ENCODE data around the gene NTRK3. TPM values are rescaled to one million over a fixed set of nuclear protein-coding genes. Genes with fewer than 3 reads are reported as not detected.

The NTRK3 gene
- total and polyA plus RNA-seq, 8 donors, result 0.13 to 1.1 (median 0.60) TPM

DNA sequence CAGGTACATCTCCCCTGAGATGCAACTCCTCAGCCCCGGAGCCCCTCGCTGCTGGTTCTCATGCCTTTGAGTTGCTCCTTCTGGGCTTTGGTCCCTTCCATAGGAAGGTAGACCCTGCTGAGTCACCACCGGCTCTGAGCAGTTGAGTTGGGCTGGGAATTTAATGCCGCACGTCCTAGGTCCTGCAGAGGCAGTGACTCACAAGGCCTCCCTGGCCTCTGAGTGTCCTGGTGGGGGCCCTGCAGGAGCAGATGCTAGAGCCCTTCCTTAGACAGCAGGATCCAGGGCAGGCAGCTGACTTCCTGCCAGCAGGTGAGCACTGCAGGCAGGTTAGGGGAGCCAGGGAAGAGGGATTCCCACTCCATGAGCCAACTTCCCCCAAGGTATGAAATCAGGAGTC lies 5.5 kb upstream of the NTRK3 start:
- DNase-seq (peak in 1 of 6 donors; percentile 21), ATAC-seq (no peak)

DNA sequence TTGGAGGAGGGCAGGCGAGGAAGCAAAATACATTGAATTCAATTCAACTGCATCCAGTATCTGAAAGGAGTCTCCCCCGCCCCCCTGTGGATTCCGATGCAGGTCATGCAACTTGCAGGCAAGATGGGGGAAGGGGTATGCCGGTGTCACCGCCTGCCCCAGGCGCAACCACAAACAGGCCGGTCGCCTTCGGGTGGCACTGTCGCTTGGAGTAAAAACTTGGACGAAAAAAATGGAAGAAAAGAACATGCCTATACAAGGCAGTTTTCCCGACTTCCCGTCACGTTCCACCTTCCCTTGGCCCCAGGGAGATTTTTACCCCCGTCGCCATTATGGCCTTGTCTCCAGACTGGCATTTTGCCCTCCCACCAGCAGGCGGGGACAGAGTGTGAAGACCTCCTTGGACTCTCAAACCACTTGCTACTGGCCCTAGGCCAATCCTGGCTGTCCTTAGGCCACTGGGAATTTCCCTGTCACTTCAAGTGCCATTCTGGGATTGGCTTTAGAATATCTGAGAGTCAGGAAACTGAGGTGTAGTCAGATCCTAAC lies 1.6 kb upstream of the NTRK3 start:
- H3K36me3 ChIP-seq, result no peaks in the 10 kb centered on the region
- WGBS, 2 donors, result 15 to 16% methylated on average over 17 of the region's 17 CpGs
- no peak for FAIRE-seq

More for the DNA sequence above, 5.5 kb upstream of the NTRK3 start:
- Histone ChIP-seq H3K4me3 (no peak overlapping the region), H3K36me3 (no peaks in the 10 kb centered on the region), H3K9me3 (no peaks in the 10 kb centered on the region), H3K27ac (no peak overlapping the region), H3K27me3 (peaks cover 0 to 6% (median 0%) of the 10 kb centered on the region in 4 donors), H3K4me1 (peaks cover 0 to 4% (median 3%) of the 10 kb centered on the region in 3 donors)
- 66 to 70% methylated on average over 5 of the region's 5 CpGs for WGBS, 2 donors
- intact Hi-C loops (cut with DNase I), result no loop called here
- TF ChIP-seq, protein P1, sequence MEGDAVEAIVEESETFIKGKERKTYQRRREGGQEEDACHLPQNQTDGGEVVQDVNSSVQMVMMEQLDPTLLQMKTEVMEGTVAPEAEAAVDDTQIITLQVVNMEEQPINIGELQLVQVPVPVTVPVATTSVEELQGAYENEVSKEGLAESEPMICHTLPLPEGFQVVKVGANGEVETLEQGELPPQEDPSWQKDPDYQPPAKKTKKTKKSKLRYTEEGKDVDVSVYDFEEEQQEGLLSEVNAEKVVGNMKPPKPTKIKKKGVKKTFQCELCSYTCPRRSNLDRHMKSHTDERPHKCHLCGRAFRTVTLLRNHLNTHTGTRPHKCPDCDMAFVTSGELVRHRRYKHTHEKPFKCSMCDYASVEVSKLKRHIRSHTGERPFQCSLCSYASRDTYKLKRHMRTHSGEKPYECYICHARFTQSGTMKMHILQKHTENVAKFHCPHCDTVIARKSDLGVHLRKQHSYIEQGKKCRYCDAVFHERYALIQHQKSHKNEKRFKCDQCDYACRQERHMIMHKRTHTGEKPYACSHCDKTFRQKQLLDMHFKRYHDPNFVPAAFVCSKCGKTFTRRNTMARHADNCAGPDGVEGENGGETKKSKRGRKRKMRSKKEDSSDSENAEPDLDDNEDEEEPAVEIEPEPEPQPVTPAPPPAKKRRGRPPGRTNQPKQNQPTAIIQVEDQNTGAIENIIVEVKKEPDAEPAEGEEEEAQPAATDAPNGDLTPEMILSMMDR (IDR thresholded peaks at IDR 0.05), result no peak
- no peak for FAIRE-seq

DNA sequence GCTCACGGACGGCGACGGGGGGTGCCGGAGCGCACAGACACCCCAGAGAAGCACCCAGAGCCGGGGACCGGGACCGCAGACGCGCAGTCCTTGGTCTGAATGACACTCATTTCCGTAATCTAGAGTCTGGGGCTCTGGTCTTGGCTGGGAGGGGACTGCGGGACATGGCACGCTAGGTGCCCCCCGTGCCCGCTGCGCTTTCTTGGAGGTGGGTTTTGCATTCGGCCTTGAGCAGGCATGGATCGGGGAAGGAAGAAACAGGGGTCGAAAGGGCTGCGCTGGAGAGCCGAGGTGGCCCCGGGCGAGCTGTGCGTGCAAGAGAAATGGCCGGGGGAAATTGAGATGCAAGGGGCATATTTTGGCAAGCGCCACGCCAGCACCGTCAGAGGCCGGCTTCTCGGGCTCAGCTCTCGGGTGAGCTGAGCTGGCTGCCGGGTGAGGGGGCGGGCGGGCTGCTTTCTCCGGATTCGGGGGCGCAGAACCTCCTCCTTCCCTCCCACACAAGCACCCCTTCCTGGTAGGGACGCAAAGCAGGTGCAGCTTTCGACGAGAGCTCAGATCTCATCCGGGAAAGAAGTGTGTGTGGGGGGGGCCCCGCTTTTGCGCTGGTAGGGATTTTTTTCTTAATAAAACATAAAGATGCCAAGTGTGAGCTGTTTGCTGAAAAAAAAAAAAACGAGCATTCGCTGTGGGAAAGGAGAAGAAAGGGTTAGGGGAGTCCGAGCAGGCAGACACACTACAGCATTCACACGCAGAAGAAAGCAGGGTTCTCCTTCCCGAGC lies 963 bp upstream of the NTRK3 start:
- FAIRE-seq (no peak), ATAC-seq (no peak), DNase-seq (peak in 1 of 6 donors; percentile 47)
- intact Hi-C loops (cut with DNase I), result no loop called here
- 2% methylated on average over 49 of the region's 49 CpGs for WGBS, 2 donors
- TF ChIP-seq, protein P1 (IDR thresholded peaks at IDR 0.05), result no peak
- H3K36me3 ChIP-seq, result no peaks in the 10 kb centered on the region
- no peaks in the 10 kb centered on the region for H3K9me3 ChIP-seq
- peak overlapping the region in 1 of 4 donors; percentile 25 for H3K4me3 ChIP-seq
- H3K27me3 ChIP-seq, result peaks cover 0 to 29% (median 2%) of the 10 kb centered on the region in 4 donors
- peaks cover 0 to 8% (median 3%) of the 10 kb centered on the region in 3 donors for H3K4me1 ChIP-seq
- no peak overlapping the region for H3K27ac ChIP-seq

More for the DNA sequence above, 1.6 kb upstream of the NTRK3 start:
- no peak overlapping the region for H3K4me3 ChIP-seq
- H3K27ac ChIP-seq, result no peak overlapping the region
- no peaks in the 10 kb centered on the region for H3K9me3 ChIP-seq
- ATAC-seq, result peak in 1 of 4 donors; percentile 68
- peaks cover 0 to 23% (median 2%) of the 10 kb centered on the region in 4 donors for H3K27me3 ChIP-seq
- peaks cover 0 to 8% (median 3%) of the 10 kb centered on the region in 3 donors for H3K4me1 ChIP-seq
- intact Hi-C loops (cut with DNase I), result no loop called here
- TF ChIP-seq, protein P1 (IDR thresholded peaks at IDR 0.05), result no peak
- peak in 3 of 6 donors; percentile 27 to 40 (median 29) for DNase-seq

DNA sequence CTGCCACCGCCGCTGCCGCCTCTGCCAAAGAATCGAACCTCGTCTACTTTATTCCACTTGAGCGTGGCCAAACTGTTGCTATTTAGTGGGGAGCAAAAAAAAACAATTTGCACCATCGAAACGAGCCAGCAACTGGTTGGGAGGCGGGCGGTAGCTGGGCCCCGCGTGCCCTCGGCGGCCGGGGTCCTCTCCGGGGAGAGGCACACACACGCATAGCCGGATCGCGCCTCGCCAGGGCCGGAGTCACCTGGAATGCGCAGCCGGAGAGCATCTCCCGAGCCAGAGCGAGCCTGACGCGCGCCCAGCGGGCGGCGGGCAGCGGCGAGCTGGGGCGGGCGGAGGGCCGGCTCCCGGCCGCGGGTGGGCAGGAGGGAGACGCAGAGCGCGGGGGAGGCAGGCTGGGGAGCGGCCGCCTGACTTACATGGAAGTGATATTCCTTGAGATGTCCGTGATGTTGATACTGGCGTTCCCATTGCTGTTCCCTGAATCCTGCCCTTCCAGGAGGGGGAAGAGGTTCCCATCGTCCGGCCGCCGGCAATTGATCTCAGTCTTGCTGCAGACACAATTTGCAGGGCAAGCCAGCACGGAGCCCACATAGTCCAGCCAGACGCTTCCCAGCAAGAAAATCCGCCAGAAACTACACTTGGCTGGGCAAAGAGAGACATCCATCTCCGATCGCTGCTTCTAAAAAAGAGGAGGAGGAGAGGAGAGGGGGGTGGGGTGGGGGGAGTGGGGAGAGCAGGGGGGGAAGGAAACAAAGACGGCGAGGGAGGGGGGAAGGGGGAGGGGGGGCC lies 858 bp downstream of the NTRK3 start:
- intact Hi-C loops (cut with DNase I), result no loop called here
- Histone ChIP-seq H3K27ac (no peak overlapping the region), H3K4me1 (peaks cover 0 to 8% (median 3%) of the 10 kb centered on the region in 3 donors), H3K4me3 (no peak overlapping the region), H3K9me3 (no peaks in the 10 kb centered on the region), H3K27me3 (peaks cover 0 to 27% (median 2%) of the 10 kb centered on the region in 4 donors), H3K36me3 (no peaks in the 10 kb centered on the region)
- WGBS, 2 donors, result 1 to 2% methylated on average over 41 to 58 of the region's 58 CpGs
- FAIRE-seq, result no peak
- peak in 3 of 4 donors; percentile 64 to 76 (median 64) for ATAC-seq
- peak in 1 of 6 donors; percentile 71 for DNase-seq
- TF ChIP-seq, protein P1 (IDR thresholded peaks at IDR 0.05), result no peak
